OCI-LY3 (cell line): Measurements from ENCODE around the gene SLC25A26.

ENCODE experiments used
- EZH2phosphoT487 ChIP-seq: fragments of 200-600 bp; shearing (Covaris generic); IDR thresholded peaks from 2 replicates; pipeline ENCODE4 v1.6.1; 2018; ENCODE audit warnings: antibody characterized with exemption, mixed run types, low read depth
- TF ChIP-seq, protein P1 (sequence below): fragments of 200-600, 300-600 bp; sonication (generic); IDR thresholded peaks from 2 replicates; pipeline ENCODE4 v1.5.1; 2014; ENCODE audit warnings: antibody characterized with exemption, low read length, low read depth

DNA sequence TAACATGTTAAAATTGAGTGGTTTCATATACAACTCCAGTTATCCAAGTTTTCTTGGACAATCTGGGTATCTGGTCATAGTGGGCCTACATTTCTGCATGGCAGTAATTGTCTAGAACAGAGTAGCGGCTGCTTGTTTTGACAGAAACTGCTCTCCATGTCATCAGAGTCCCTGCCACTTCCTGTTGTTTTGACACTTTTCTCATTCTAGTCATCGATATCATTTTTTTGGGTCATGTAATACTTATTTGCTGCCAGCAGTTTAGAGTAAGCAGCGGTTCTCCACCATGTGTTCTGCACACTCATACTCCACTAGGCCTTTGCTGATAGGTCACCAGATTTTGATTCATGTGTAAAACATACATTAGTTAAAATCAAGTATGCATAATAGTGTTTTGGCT is 81.5 kb downstream of the SLC25A26 start:
- TF ChIP-seq, protein P1, sequence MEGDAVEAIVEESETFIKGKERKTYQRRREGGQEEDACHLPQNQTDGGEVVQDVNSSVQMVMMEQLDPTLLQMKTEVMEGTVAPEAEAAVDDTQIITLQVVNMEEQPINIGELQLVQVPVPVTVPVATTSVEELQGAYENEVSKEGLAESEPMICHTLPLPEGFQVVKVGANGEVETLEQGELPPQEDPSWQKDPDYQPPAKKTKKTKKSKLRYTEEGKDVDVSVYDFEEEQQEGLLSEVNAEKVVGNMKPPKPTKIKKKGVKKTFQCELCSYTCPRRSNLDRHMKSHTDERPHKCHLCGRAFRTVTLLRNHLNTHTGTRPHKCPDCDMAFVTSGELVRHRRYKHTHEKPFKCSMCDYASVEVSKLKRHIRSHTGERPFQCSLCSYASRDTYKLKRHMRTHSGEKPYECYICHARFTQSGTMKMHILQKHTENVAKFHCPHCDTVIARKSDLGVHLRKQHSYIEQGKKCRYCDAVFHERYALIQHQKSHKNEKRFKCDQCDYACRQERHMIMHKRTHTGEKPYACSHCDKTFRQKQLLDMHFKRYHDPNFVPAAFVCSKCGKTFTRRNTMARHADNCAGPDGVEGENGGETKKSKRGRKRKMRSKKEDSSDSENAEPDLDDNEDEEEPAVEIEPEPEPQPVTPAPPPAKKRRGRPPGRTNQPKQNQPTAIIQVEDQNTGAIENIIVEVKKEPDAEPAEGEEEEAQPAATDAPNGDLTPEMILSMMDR, result no peak
- TF ChIP-seq EZH2phosphoT487, result no peak
